ENCODE data around the gene ELN. TPM values are rescaled to one million over a fixed set of nuclear protein-coding genes. Genes with fewer than 3 reads are reported as not detected.

Gene ELN
- total RNA-seq, 2 donors from 2014 or later = 92.6 to 131 TPM

- ATAC-seq = no peak
- no peak overlapping the region for H3K4me3 ChIP-seq
- H3K4me1 ChIP-seq = peaks cover 26% of the 10 kb centered on the region
- H3K9me3 ChIP-seq = no peaks in the 10 kb centered on the region
- intact Hi-C loops (cut with DNase I) = no loop called here
- WGBS, 2 donors = 80 to 84% methylated on average over 3 of the region's 3 CpGs
- H3K27ac ChIP-seq = no peak overlapping the region
- peaks cover 0 to 17% of the 10 kb centered on the region in 2 donors for H3K36me3 ChIP-seq (replicated peaks in 1 of 2; ENCODE audit: insufficient read depth in 1 of 2, low read depth in 2 of 2)
- TF ChIP-seq, protein P1, sequence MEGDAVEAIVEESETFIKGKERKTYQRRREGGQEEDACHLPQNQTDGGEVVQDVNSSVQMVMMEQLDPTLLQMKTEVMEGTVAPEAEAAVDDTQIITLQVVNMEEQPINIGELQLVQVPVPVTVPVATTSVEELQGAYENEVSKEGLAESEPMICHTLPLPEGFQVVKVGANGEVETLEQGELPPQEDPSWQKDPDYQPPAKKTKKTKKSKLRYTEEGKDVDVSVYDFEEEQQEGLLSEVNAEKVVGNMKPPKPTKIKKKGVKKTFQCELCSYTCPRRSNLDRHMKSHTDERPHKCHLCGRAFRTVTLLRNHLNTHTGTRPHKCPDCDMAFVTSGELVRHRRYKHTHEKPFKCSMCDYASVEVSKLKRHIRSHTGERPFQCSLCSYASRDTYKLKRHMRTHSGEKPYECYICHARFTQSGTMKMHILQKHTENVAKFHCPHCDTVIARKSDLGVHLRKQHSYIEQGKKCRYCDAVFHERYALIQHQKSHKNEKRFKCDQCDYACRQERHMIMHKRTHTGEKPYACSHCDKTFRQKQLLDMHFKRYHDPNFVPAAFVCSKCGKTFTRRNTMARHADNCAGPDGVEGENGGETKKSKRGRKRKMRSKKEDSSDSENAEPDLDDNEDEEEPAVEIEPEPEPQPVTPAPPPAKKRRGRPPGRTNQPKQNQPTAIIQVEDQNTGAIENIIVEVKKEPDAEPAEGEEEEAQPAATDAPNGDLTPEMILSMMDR (IDR thresholded peaks at IDR 0.05) = no peak
- TF ChIP-seq POLR2A (IDR thresholded peaks at IDR 0.05) = no peak
- no peak for DNase-seq
- no peaks in the 10 kb centered on the region for H3K27me3 ChIP-seq
Measured at GRCh38 chr7:74053589-74054186, 25.7 kb downstream of the ELN start.

GRCh38 chr7:74056096-74056915 lies 28.3 kb downstream of the ELN start:
- Histone ChIP-seq H3K27ac (no peak overlapping the region), H3K9me3 (no peaks in the 10 kb centered on the region), H3K4me1 (peaks cover 48% of the 10 kb centered on the region), H3K27me3 (no peaks in the 10 kb centered on the region), H3K36me3 (replicated peaks in 1 of 2; ENCODE audit: insufficient read depth in 1 of 2, low read depth in 2 of 2) (no peaks in the 10 kb centered on the region), H3K4me3 (no peak overlapping the region)
- intact Hi-C loops (cut with DNase I) = no loop called here
- no peak for ATAC-seq
- TF ChIP-seq POLR2A (IDR thresholded peaks at IDR 0.05) = no peak
- TF ChIP-seq, protein P1 (IDR thresholded peaks at IDR 0.05) = no peak
- DNase-seq = no peak
- WGBS, 2 donors = 91 to 92% methylated on average over 20 to 25 of the region's 26 CpGs

DNA sequence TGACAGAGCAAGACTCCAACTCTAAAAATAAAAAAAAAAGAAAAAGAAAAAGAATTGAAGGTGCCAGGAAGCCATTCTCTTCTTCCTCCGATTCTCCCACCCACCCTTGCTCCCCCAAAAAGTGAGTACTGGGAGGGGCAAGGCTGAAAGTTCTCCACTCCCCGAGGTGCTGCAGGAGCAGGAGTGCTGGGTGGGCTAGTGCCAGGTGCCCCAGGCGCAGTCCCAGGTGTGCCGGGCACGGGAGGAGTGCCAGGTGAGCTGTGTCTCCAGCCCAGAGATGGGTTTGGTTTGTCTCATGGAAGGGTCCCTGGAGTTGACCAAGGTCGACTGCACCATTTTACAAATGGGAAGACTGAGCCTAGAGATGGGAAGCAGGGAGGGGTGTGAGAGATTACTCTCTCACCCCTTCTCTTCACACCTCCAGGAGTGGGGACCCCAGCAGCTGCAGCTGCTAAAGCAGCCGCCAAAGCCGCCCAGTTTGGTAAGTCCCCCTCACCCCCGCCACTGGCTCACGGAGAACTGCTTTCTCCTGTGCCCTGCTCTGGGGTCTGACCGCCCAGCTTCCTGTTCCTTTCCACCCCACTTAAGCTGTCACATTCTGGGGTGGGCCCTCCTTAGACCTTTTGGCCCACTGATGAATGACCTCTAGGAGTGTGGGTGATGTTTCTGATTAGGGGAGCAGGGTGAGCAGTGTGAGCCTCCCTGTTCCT lies 29.4 kb downstream of the ELN start:
- H3K27ac ChIP-seq = peak overlapping the region in 1 of 4 donors; percentile 15
- intact Hi-C loops (cut with DNase I) = no loop called here
- no peak for DNase-seq

DNA sequence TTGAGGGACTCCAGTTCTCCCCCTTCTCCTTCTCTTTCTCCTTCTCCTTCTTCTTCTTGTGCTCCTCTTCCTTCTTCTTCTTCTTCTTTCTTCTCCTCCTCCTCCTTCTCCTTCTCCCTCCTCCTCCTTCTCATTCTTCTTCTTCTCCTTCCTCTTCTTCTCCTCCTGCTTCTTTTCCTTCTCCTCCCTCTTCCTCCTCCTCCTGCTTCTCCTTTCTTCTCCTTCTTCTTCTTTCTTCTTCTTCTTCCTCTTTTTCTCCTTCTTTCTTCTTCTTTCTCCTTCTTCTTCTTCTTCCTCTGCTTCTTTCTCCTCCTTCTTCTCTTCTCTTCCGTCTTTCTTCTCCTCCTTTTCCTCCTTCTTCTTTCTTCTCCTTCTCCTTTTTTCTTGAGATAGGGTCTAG lies 30.0 kb downstream of the ELN start:
- intact Hi-C loops (cut with DNase I) = no loop called here
- WGBS, 2 donors = 82 to 90% methylated on average over 1 of the region's 1 CpG

More for the DNA sequence above, 29.4 kb downstream of the ELN start:
- Histone ChIP-seq H3K4me3 (no peak overlapping the region), H3K27me3 (no peaks in the 10 kb centered on the region), H3K4me1 (peaks cover 48% of the 10 kb centered on the region), H3K36me3 (replicated peaks in 1 of 2; ENCODE audit: insufficient read depth in 1 of 2, low read depth in 2 of 2) (no peaks in the 10 kb centered on the region), H3K9me3 (no peaks in the 10 kb centered on the region)
- ATAC-seq = no peak
- TF ChIP-seq POLR2A (IDR thresholded peaks at IDR 0.05) = no peak
- TF ChIP-seq, protein P1 (IDR thresholded peaks at IDR 0.05) = no peak
- 72 to 73% methylated on average over 10 to 11 of the region's 11 CpGs for whole genome bisulfite sequencing, 2 donors

More for the DNA sequence above, 30.0 kb downstream of the ELN start:
- Histone ChIP-seq H3K4me3 (no peak overlapping the region), H3K27ac (peak overlapping the region in 1 of 4 donors; percentile 15), H3K9me3 (no peaks in the 10 kb centered on the region), H3K4me1 (peaks cover 49% of the 10 kb centered on the region), H3K36me3 (replicated peaks in 1 of 2; ENCODE audit: insufficient read depth in 1 of 2, low read depth in 2 of 2) (no peaks in the 10 kb centered on the region), H3K27me3 (no peaks in the 10 kb centered on the region)
- TF ChIP-seq POLR2A (IDR thresholded peaks at IDR 0.05) = no peak
- TF ChIP-seq, protein P1 (IDR thresholded peaks at IDR 0.05) = no peak
- ATAC-seq (no peak), DNase-seq (no peak)
